Astrocyte (in vitro differentiated cells and primary cell): ENCODE results near the gene CDH23. TPM values are rescaled to one million over a fixed set of nuclear protein-coding genes. Genes with fewer than 3 reads are reported as not detected.

Source experiments
- DNase-seq: peaks from one replicate; pipeline ENCODE4 v3.0.0-alpha.2; 2010; ENCODE audit warnings: low read depth
- FAIRE-seq: peaks from 2 replicates; lab custom pipeline; 2011; peaks lifted over from hg19 to GRCh38; lab: Jason Lieb, UNC
- H2AFZ ChIP-seq: 2 replicates; pipeline ENCODE4 v1.6.0; 2012; ENCODE audit warnings: low read depth, low read length, inconsistent platforms
- H3K27ac ChIP-seq: 2 replicates; pipeline ENCODE4 v1.5.1; 2011; ENCODE audit warnings: low read depth, low read length, inconsistent platforms
- H3K27me3 ChIP-seq: 2 replicates; pipeline ENCODE4 v1.6.0; 2011; ENCODE audit warnings: low read length, inconsistent platforms; ENCODE audit not compliant: insufficient read depth
- H3K36me3 ChIP-seq: 2 replicates; pipeline ENCODE4 v1.5.1; 2011; ENCODE audit warnings: low read length, inconsistent platforms; ENCODE audit not compliant: insufficient read depth
- H3K4me1 ChIP-seq: 2 replicates; pipeline ENCODE4 v1.5.1; 2011; ENCODE audit warnings: low read length, inconsistent platforms; ENCODE audit not compliant: insufficient read depth
- H3K4me2 ChIP-seq: 2 replicates; pipeline ENCODE4 v1.6.0; 2012; ENCODE audit warnings: low read length, inconsistent platforms
- H3K4me3 ChIP-seq: 2 replicates; pipeline ENCODE4 v1.5.1; 2011; ENCODE audit warnings: low read depth, mild to moderate bottlenecking, low read length, inconsistent platforms; ENCODE audit not compliant: insufficient read depth
- H3K79me2 ChIP-seq: 2 replicates; pipeline ENCODE4 v1.6.0; 2012; ENCODE audit warnings: mild to moderate bottlenecking, low read length, inconsistent platforms; ENCODE audit not compliant: insufficient read depth
- H3K9ac ChIP-seq: 2 replicates; pipeline ENCODE4 v1.6.0; 2012; ENCODE audit warnings: mild to moderate bottlenecking, low read length, inconsistent platforms
- H3K9me3 ChIP-seq: 2 replicates; pipeline ENCODE4 v1.5.1; 2012; ENCODE audit warnings: low read depth, mild to moderate bottlenecking, low read length, inconsistent platforms; ENCODE audit not compliant: insufficient read depth
- H4K20me1 ChIP-seq: 2 replicates; pipeline ENCODE4 v1.6.0; 2012; ENCODE audit warnings: low read length, inconsistent platforms; ENCODE audit not compliant: insufficient read depth
- H3K27ac Mint-ChIP-seq: one replicate; pipeline ENCODE4 v1.8.0; 2021; ENCODE audit warnings: mild to moderate bottlenecking, mixed read lengths; ENCODE audit not compliant: unreplicated experiment
- H3K27me3 Mint-ChIP-seq: one replicate; pipeline ENCODE4 v1.8.0; 2021; ENCODE audit warnings: low read depth, mixed read lengths; ENCODE audit not compliant: unreplicated experiment
- H3K36me3 Mint-ChIP-seq: one replicate; pipeline ENCODE4 v1.8.0; 2021; ENCODE audit warnings: low read depth, mixed read lengths; ENCODE audit not compliant: unreplicated experiment
- H3K4me1 Mint-ChIP-seq: one replicate; pipeline ENCODE4 v1.8.0; 2021; ENCODE audit warnings: low read depth, mixed read lengths; ENCODE audit not compliant: unreplicated experiment
- H3K4me3 Mint-ChIP-seq: one replicate; pipeline ENCODE4 v1.8.0; 2021; ENCODE audit warnings: mild to moderate bottlenecking, moderate library complexity, mixed read lengths; ENCODE audit not compliant: unreplicated experiment
- H3K9me3 Mint-ChIP-seq: one replicate; pipeline ENCODE4 v1.8.0; 2021; ENCODE audit warnings: mild to moderate bottlenecking, mixed read lengths; ENCODE audit not compliant: unreplicated experiment
- CTCF ChIP-seq: IDR thresholded peaks from 2 replicates; pipeline ENCODE4 v1.5.1; 2011; ENCODE audit warnings: low read depth, mild to moderate bottlenecking, inconsistent platforms, low read length, moderate library complexity; ENCODE audit not compliant: insufficient read depth
- EZH2 ChIP-seq: IDR thresholded peaks from 2 replicates; pipeline ENCODE4 v1.6.1; 2012; ENCODE audit warnings: mild to moderate bottlenecking, low read length, inconsistent platforms; ENCODE audit not compliant: insufficient read depth
- total RNA-seq: library from RNA; stranded (reverse); gene quantifications from 2 replicates; pipeline ENCODE4 v1.2.1, GENCODE V29; 2021

CDH23 gene
- total RNA-seq, 1 donor from 2014 or later = not detected

DNA sequence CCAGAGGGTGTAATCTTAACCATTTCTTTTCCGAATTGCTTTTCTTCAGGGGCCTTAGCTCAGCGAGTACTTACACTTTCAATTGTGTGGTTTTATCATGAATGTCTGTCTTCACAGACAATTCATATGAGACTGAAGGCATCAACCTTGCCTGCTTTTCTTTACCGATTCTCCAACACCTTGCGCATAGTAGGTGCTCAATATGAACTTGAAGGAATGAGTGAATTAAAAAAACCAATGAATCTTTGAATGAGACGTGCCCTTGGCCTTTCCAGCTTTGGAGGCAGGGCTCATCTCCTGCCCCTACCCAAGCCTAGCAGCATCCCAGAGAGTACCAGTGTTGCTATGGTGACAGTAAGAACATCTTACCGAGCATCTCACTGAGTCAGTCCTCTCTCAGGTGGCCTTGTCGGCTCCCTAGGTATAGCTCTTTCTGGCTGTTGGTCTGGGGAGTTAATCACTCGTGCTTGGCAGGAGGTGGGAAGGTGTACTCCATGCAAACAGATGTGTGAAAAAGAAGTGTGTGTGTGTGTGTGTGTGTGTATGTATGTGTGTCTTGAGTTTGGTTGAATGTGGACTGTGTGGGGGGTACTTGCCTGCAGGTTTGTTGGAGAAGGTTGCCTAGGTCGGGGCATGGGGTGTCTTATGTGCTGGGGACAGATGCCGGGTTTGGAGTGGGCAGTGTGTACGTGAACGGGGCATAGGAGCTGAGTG lies 215.1 kb downstream of the CDH23 start:
- no peaks in the 10 kb centered on the region for H3K36me3 ChIP-seq
- DNase-seq (no peak), FAIRE-seq (no peak)
- Mint-ChIP-seq H3K4me1 (peaks cover 2% of the 10 kb centered on the region), H3K27ac (no peak overlapping the region), H3K4me3 (no peak overlapping the region), H3K36me3 (no peaks in the 10 kb centered on the region), H3K9me3 (peaks cover 2% of the 10 kb centered on the region), H3K27me3 (peaks cover 31% of the 10 kb centered on the region)
- H4K20me1 ChIP-seq = no peaks in the 10 kb centered on the region
- peaks cover 22% of the 10 kb centered on the region for H3K27me3 ChIP-seq
- H3K9me3 ChIP-seq = no peaks in the 10 kb centered on the region
- no peak overlapping the region for H3K4me2 ChIP-seq
- H3K4me3 ChIP-seq = no peak overlapping the region
- no peaks in the 10 kb centered on the region for H3K4me1 ChIP-seq
- H3K79me2 ChIP-seq = no peaks in the 10 kb centered on the region
- H3K9ac ChIP-seq = no peak overlapping the region
- no peak for TF ChIP-seq EZH2
- TF ChIP-seq CTCF = no peak
- no peak overlapping the region for H3K27ac ChIP-seq
- no peak overlapping the region for H2AFZ ChIP-seq

- Mint-ChIP-seq H3K9me3 (peaks cover 7% of the 10 kb centered on the region), H3K36me3 (no peaks in the 10 kb centered on the region), H3K27me3 (peaks cover 16% of the 10 kb centered on the region), H3K4me1 (peaks cover 2% of the 10 kb centered on the region), H3K4me3 (no peak overlapping the region), H3K27ac (peak overlapping the region; percentile 81)
- H3K4me2 ChIP-seq = no peak overlapping the region
- FAIRE-seq (no peak), DNase-seq (no peak)
- H3K9ac ChIP-seq = no peak overlapping the region
- peaks cover 21% of the 10 kb centered on the region for H3K27me3 ChIP-seq
- peaks cover 5% of the 10 kb centered on the region for H3K9me3 ChIP-seq
- no peak overlapping the region for H3K27ac ChIP-seq
- no peaks in the 10 kb centered on the region for H3K36me3 ChIP-seq
- no peaks in the 10 kb centered on the region for H4K20me1 ChIP-seq
- H2AFZ ChIP-seq = no peak overlapping the region
- no peaks in the 10 kb centered on the region for H3K79me2 ChIP-seq
- no peaks in the 10 kb centered on the region for H3K4me1 ChIP-seq
- H3K4me3 ChIP-seq = no peak overlapping the region
- no peak for TF ChIP-seq CTCF
- no peak for TF ChIP-seq EZH2
These were observed 216.6 kb downstream of the CDH23 start for GRCh38 chr10:71613261-71613777.

- no peaks in the 10 kb centered on the region for H3K36me3 ChIP-seq
- TF ChIP-seq EZH2 (no peak), CTCF (no peak)
- H3K9ac ChIP-seq = no peak overlapping the region
- H3K27me3 ChIP-seq = peaks cover 16% of the 10 kb centered on the region
- no peaks in the 10 kb centered on the region for H3K79me2 ChIP-seq
- no peaks in the 10 kb centered on the region for H3K4me1 ChIP-seq
- no peak overlapping the region for H3K4me3 ChIP-seq
- H3K9me3 ChIP-seq = peaks cover 5% of the 10 kb centered on the region
- H3K36me3 Mint-ChIP-seq = no peaks in the 10 kb centered on the region
- H2AFZ ChIP-seq = no peak overlapping the region
- DNase-seq (no peak), FAIRE-seq (no peak)
- peaks cover 19% of the 10 kb centered on the region for H3K27me3 Mint-ChIP-seq
- no peaks in the 10 kb centered on the region for H4K20me1 ChIP-seq
- H3K4me1 Mint-ChIP-seq = peaks cover 2% of the 10 kb centered on the region
- no peak overlapping the region for H3K4me3 Mint-ChIP-seq
- H3K9me3 Mint-ChIP-seq = peaks cover 7% of the 10 kb centered on the region
- no peak overlapping the region for H3K27ac ChIP-seq
- H3K4me2 ChIP-seq = no peak overlapping the region
- no peak overlapping the region for H3K27ac Mint-ChIP-seq
These were observed 217.2 kb downstream of the CDH23 start for GRCh38 chr10:71613877-71614276.
